ENCODE measurements around the gene TMEM8B. TPM values are rescaled to one million over a fixed set of nuclear protein-coding genes. Genes with fewer than 3 reads are reported as not detected.

TMEM8B gene
- total and polyA plus RNA-seq, 9 of the 15 experiments (the other 6 are each of a cell fraction or from before 2014, with no cell fraction given) = 0.01 to 2.2 (median 1.1) TPM

DNA sequence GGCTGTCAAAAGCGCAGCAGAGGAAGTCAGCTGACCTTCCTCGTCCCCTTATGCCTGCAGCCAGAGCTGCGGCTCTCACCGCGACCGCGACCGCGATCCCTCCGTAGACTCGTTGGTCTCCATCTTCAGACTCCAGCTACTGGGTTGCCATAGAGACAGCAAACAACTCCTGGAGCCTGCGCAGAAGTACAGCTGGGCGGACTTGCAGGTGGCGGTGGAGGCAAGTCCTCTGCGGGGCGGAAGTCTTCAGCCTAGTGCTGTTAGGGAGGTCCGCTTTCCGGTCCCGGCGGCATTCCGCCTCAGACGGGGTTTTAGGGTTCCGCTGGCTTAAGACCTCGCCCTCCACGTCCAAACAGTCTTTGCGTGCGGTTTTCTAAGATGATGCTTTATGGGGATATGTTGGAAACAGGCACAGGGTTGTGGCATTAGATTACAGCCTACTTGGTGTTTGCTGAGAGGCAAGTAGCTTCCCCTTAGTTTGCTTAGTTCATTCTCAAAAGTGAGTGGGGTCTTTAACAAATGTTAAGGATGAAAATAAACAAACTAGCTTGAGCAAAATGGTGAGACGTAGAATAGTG is 16.9 kb upstream of the TMEM8B start, which contains the start of gene SPAG8 (continued):
- TF ChIP-seq MAZ (CRISPR knock-in tag; conservative IDR thresholded peaks at IDR 0.05 in 1 of 2, IDR thresholded peaks at IDR 0.05 in 1 of 2) (no peak; a peak in 1 of 4 replicates), SMAD1 (IDR thresholded peaks at IDR 0.05; ENCODE audit: low read depth, low read length, partially characterized antibody) (no peak), PTTG1 (tag; IDR thresholded peaks at IDR 0.05; ENCODE audit: low read depth) (no peak), ILK (tag; IDR thresholded peaks at IDR 0.05; ENCODE audit: borderline replicate concordance, low read depth) (no peak), SAFB (IDR thresholded peaks at IDR 0.05; ENCODE audit: borderline replicate concordance, low read depth, low read length) (no peak), IRF9 (tag; IDR thresholded peaks at IDR 0.05) (no peak), USF2 (CRISPR knock-in tag; IDR thresholded peaks at IDR 0.05) (no peak), PYGO2 (tag; IDR thresholded peaks at IDR 0.05) (no peak), ZNF124 (CRISPR knock-in tag; IDR thresholded peaks at IDR 0.05) (no peak), DACH1 (IDR thresholded peaks at IDR 0.05; ENCODE audit: partially characterized antibody) (no peak), ZNF395 (CRISPR knock-in tag; IDR thresholded peaks at IDR 0.05) (no peak), ZNF232 (CRISPR knock-in tag; IDR thresholded peaks at IDR 0.05) (no peak), WHSC1 (IDR thresholded peaks at IDR 0.05; ENCODE audit: low read length) (no peak), CREM (IDR thresholded peaks at IDR 0.05; ENCODE audit: low read depth) (no peak), PKNOX1 (IDR thresholded peaks at IDR 0.05) (peak; percentile 60; the same call in 1 of the 2 replicates), ZNF282 (CRISPR knock-in tag; IDR thresholded peaks at IDR 0.05) (no peak)
- TF ChIP-seq, protein P1, sequence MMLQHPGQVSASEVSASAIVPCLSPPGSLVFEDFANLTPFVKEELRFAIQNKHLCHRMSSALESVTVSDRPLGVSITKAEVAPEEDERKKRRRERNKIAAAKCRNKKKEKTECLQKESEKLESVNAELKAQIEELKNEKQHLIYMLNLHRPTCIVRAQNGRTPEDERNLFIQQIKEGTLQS (IDR thresholded peaks at IDR 0.05) = no peak
- TF ChIP-seq, protein P1 (CRISPR knock-in tag; conservative IDR thresholded peaks at IDR 0.05) = no peak
- TF ChIP-seq, protein P2, sequence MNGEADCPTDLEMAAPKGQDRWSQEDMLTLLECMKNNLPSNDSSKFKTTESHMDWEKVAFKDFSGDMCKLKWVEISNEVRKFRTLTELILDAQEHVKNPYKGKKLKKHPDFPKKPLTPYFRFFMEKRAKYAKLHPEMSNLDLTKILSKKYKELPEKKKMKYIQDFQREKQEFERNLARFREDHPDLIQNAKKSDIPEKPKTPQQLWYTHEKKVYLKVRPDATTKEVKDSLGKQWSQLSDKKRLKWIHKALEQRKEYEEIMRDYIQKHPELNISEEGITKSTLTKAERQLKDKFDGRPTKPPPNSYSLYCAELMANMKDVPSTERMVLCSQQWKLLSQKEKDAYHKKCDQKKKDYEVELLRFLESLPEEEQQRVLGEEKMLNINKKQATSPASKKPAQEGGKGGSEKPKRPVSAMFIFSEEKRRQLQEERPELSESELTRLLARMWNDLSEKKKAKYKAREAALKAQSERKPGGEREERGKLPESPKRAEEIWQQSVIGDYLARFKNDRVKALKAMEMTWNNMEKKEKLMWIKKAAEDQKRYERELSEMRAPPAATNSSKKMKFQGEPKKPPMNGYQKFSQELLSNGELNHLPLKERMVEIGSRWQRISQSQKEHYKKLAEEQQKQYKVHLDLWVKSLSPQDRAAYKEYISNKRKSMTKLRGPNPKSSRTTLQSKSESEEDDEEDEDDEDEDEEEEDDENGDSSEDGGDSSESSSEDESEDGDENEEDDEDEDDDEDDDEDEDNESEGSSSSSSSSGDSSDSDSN (IDR thresholded peaks at IDR 0.05; ENCODE audit: borderline replicate concordance in 1 of 2, low read depth in 2 of 2, low read length in 2 of 2) = no peak
